Activated effector memory CD4-positive, alpha-beta T cell treated with Interleukin-2 at 50 U/mL for 16 hours (primary cell): ENCODE data around the gene ATP13A5.

Experiments
- DNase-seq: peaks from one replicate; pipeline ENCODE4 v3.0.0-alpha.2; 2020

The ATP13A5 gene

GRCh38 chr3:193378706-193379105 is at the start of gene ATP13A5:
Gene ATP13A5, minus strand, starts transcription at chr3:193378753. Its CDS starts 28 bp downstream, at chr3:193378725.
- no peak for DNase-seq

DNA sequence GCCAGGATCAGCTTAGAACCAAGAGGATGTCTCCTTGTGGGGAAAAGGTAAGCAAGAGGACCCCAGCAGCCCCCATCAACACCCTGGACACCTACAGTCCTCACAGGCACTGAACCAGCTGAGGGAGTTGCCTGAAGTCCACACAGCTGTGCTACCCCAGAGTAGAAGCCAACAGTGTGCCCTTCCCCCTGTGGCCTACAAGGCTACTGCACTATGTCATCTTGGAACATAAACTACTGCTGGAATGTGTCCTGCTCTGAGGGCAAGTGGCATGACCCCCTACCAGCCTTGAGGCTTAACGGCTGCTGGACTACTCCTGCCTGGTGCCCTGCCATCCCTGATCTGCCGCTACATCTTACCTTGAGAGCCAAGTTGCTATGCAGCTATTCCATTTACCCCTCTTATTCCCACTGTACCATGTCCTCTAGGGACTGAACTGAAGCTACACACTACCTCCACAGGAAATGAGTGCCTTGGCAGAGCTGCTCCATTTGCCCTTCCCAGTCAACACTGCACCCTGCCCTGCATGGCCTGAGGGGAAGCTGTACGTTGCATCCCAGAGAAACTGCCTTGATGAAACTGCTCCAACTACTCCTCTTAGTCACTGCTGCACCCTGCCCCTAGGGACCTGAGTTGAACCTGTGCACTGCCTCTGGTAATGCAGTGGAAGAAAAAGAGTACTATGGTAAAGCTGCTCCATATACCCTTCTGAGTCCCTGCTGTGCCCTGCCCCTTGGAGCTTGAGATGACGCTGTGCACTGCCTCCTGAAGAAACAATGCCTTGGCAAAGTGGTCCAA is 40.2 kb upstream of the ATP13A5 start:
- DNase-seq = no peak

DNA sequence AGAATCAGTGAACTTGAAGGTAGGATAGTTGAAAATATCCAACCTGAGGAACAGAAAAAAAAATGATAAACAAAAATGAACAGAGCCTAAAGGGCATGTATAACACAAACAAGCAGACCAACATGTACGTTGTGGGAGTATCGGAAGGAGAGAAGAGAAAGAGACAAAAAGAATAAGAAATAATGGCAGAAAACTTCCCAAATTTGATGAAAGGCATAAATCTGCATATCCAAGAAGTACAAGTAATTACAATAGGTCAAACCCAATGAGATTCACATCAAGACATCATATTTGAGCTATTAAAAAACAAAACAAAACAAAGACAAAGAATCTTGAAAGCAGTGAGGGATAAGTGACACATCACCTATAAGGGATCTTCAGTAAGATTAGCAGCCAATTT is 38.1 kb upstream of the ATP13A5 start:
- DNase-seq = no peak

DNA sequence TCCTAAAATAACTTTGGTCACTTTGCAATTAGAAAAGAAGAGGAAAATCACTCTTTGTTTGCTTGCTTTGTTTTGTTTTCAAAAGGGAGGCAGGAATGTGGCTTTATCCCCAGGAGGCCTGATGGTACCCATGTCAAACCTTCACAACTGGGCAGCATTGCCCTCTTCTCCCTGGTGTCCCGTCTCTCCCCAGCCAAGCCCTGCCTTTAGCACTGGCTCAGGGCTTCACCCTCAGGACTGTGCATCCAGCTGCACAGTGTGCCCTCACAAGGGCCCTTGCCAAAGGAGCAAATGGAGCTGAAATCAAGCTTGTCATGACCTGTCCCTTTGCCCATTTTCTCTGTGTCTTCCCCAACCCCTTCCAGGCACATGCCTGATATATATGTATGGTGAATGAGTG is 29.1 kb upstream of the ATP13A5 start:
- no peak for DNase-seq

DNA sequence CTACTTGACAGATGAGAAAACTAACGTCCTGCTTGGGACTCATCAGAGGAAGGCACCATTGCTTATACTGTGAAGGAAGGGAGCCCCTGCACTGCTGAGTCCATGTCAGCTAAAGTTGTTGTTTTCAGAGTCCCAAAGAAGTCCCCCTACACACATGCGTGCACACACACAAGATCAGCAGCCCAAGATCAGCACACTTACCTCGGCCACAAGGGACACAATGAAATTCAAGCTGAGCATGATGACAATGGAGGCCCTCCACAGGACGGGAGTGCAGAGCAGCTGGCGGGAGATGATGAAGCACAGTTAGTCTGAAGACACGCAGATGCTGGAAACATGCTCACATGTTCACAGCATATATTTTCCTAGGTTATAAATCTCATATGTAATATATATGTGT is 28.6 kb upstream of the ATP13A5 start:
- no peak for DNase-seq

DNA sequence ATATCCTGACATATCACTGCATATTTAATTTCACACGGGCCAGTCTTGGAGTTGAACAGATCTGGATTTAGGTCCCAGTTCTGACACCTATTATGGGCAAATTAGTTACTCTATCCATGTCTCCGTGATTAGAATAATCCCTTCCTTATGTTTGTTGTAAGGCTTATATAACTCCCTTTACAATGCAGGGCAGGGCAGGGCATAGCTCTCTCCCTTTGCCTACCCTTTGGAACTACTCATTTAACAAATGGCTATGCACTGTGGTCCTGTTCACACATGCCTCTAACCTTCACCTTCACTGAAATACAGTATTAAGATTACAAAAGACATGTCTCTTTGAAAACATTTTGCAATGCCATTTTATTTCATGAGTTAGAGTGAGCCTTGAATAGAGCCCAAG is 24.8 kb upstream of the ATP13A5 start:
- no peak for DNase-seq

- DNase-seq = no peak
Observed at GRCh38 chr3:193400304-193400703, 21.8 kb upstream of the ATP13A5 start.

DNA sequence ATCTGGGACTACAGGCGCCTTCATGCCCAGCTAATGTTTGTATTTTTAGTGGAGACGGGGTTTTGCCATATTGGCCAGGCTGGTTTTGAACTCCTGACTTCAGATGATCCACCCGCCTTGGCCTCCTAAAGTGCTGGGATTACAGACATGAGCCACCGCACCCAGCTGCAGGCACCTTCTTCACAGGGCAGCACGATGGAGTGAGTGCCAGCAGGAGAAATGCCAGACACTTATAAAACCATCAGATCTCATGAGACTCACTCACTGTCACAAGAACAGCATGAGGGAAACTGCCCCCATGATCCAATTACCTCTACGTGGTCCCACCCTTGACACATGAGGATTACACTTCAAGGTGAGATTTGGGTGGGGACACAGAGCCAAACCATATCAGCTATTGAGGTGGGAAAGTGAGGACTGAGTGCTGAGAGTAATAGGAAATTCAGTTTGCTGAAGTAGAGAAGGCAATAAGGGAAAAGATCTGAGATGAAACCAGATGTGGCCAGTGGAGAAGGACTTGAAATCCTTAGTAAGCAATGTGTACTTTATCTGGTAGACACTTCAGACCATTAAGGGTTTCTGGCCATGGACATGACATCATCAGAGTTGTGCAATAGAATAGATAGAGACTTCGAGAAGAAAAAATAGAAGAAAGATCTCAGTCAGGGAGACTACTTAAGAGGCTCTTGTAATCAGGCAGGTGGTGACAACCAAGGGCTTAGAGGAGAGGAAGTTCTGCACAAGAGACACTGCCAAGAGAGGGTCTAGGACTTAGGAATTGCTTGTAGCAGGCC is 18.1 kb upstream of the ATP13A5 start:
- no peak for DNase-seq

GRCh38 chr3:193391902-193392301 is 13.3 kb upstream of the ATP13A5 start:
- DNase-seq = no peak

- no peak for DNase-seq
Observed at GRCh38 chr3:193389335-193389734, 10.8 kb upstream of the ATP13A5 start.

GRCh38 chr3:193388361-193388760 is 9.8 kb upstream of the ATP13A5 start:
- no peak for DNase-seq

GRCh38 chr3:193387596-193387995 is 9.0 kb upstream of the ATP13A5 start:
- DNase-seq = no peak

GRCh38 chr3:193377591-193377990 is 962 bp downstream of the ATP13A5 start:
- DNase-seq = no peak

- no peak for DNase-seq
Observed at GRCh38 chr3:193375614-193376013, 2.9 kb downstream of the ATP13A5 start.

DNA sequence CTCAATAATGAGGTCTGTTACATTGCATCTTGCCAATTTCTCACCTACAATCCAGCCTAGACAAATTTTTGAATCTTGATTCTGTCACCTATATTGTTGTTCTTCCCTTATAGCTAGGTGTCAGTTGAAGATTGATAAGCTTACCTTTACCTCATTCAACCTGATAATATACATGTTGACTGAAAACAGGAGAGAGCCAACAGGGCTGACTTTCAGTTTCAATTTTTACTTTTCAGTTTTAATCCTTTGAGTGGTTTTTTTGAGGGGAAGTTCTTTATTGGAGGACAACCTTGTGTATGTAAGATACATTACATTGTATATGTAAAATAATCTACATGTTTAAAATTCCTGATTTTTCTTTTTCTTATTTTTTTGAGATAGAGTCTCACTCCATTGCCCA is 5.8 kb downstream of the ATP13A5 start:
- no peak for DNase-seq

GRCh38 chr3:193367868-193368267 is 10.7 kb downstream of the ATP13A5 start:
- no peak for DNase-seq

DNA sequence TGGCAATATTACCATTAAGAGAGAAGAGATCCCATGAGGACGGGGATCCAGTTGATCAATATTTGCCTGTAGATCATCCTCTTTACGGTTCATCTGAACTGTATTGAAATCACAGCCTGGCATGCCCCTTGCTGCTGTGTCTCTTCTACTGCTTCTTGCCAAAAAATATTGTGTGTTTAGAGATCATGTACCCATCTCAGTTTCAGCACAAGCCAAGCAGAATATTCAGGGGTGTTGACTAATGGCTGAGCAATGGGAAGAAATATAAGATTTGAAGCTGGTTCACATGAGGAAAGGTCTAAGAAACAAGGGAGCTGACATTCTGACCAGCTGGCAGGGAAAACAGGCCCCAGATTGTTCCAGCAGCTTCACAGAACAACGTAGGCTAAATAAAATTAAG is 21.3 kb downstream of the ATP13A5 start:
- DNase-seq = no peak

- DNase-seq = no peak
Observed at GRCh38 chr3:193354423-193354822, 24.1 kb downstream of the ATP13A5 start.

DNA sequence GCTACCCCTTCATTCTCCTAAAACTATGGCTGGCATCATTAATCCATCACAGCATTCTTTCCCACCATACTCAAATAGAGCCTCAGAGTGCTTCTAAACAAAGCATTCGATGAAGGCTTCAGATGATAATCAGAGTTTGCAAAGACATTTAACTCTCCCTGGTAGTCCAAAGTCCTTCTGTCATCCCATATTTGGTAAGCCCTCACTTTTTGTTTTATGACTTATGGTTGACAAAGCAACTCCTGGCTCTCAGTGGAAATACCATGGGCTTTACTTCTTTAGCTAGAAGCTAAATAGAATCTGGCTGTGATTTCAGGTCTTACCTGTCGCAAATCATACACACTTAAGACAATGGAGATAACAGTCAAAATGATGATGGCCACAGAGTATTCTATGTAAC is 27.8 kb downstream of the ATP13A5 start:
- DNase-seq = no peak

- DNase-seq = no peak
Observed at GRCh38 chr3:193348686-193349085, 29.9 kb downstream of the ATP13A5 start.

- DNase-seq = no peak
Observed at GRCh38 chr3:193347521-193348501, 30.7 kb downstream of the ATP13A5 start.

DNA sequence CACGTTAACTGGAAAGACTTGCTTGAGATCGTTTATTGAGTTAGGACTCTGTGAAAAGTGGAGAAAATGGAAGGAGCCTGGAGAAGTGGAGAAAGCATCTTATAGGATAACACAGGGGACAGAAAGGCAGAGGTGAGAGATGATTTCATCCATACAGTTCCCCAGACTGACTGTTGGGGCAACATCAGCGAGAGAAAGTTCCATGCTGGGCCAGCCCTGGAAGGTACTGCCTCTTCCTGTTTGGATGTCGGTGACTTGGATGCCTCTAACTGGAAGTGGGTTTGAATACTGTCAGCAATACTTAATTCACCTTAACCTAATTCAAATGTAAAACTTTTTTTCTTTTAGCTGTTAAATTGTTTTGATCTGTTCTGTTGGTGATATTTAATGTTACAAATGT is 32.3 kb downstream of the ATP13A5 start:
- DNase-seq = no peak

GRCh38 chr3:193345431-193345830 is 33.1 kb downstream of the ATP13A5 start:
- DNase-seq = no peak
